ENCODE data around the gene LMBR1. TPM values are rescaled to one million over a fixed set of nuclear protein-coding genes. Genes with fewer than 3 reads are reported as not detected.
"Not testable (repeated sequence)": the region's sequence is repeated elsewhere in the genome, so short reads cannot be mapped to it uniquely, and the experiment has no call there.

Gene LMBR1
- polyA plus RNA-seq, 1 experiment = 5.3 TPM

- Histone ChIP-seq H3K36me3 (ENCODE audit: control insufficient read depth, insufficient read depth, low read length) (no peaks in the 10 kb centered on the region), H3K4me3 (ENCODE audit: low read depth, low read length) (no peak overlapping the region), H3K27me3 (ENCODE audit: control insufficient read depth, insufficient read depth, low read length) (no peaks in the 10 kb centered on the region)
- peak; percentile 5 for DNase-seq (ENCODE audit: low read depth)
- ChIA-PET POLR2A (no interaction called here), CTCF (no interaction called here)
- TF ChIP-seq CTCF (IDR thresholded peaks at IDR 0.05; ENCODE audit: insufficient read depth, low read depth, low read length) = no peak
Observed at GRCh38 chr7:156722043-156722826, 170.7 kb downstream of the LMBR1 start.

DNA sequence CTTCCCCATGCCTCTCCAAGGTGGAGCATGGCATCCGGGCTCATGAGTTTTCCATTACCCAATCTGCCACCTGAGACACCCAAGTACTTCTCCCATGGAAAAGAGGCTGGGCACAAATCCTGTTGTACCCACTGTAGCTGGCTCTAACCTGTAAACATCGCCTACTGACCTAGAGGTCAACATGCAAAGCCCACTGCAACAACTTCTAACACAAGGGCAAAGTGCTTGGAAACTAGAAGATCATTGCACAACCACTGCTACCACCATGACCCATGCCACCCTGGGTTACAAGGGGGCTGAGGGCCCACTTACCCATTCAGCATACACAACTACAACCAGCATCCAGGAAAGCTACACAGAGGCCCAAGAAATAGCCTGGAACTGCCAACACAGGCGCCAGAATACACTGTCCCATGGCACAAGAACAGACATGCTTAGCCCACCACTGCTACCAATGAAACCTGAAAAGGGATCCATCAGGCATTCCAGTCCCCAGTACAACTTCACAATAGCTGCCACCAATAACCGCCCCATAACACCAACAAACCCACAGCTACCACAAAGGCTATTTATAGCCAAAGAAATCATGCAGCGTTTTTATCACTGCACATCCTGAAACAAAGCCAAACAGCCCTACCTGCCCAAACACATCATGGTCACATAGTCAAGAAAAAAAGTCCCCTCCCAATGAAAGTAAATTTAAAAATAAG lies 189.1 kb downstream of the LMBR1 start:
- no peak for TF ChIP-seq CTCF (IDR thresholded peaks at IDR 0.05; ENCODE audit: insufficient read depth, low read depth, low read length)
- Histone ChIP-seq H3K36me3 (ENCODE audit: control insufficient read depth, insufficient read depth, low read length) (no peaks in the 10 kb centered on the region), H3K4me3 (ENCODE audit: low read depth, low read length) (no peak overlapping the region), H3K27me3 (ENCODE audit: control insufficient read depth, insufficient read depth, low read length) (no peaks in the 10 kb centered on the region)
- DNase-seq (ENCODE audit: low read depth) = no peak
- CTCF ChIA-PET = no interaction called here
- POLR2A ChIA-PET = no interaction called here

DNA sequence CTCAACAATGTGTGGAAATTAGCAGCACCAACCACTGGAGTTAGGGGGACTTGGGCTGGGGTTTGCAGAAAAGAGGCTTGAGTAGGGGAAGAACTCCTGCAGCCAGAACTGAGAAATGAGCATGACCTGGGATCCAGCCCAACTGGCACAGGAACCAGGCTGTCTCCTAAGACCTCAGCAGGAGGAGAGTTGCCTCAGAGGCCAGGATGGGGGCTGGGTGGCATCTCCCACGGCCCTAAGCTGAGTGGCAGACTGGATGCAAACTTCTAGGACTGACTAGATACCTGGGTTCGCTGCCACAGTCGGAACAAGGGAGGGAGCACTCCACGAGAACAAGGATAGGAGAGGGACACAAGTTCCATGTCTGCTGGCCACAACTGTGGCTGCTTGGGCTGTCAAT lies 189.8 kb downstream of the LMBR1 start:
- Histone ChIP-seq H3K27me3 (ENCODE audit: control insufficient read depth, insufficient read depth, low read length) (no peaks in the 10 kb centered on the region), H3K4me3 (ENCODE audit: low read depth, low read length) (no peak overlapping the region), H3K36me3 (ENCODE audit: control insufficient read depth, insufficient read depth, low read length) (no peaks in the 10 kb centered on the region)
- no peak for DNase-seq (ENCODE audit: low read depth)
- TF ChIP-seq CTCF (IDR thresholded peaks at IDR 0.05; ENCODE audit: insufficient read depth, low read depth, low read length) = no peak
- CTCF ChIA-PET = no interaction called here
- POLR2A ChIA-PET = no interaction called here

- ChIA-PET POLR2A (no interaction called here), CTCF (no interaction called here)
- H3K4me3 ChIP-seq (ENCODE audit: low read depth, low read length) = no peak overlapping the region
Observed at GRCh38 chr7:156702399-156702798, 190.6 kb downstream of the LMBR1 start.

DNA sequence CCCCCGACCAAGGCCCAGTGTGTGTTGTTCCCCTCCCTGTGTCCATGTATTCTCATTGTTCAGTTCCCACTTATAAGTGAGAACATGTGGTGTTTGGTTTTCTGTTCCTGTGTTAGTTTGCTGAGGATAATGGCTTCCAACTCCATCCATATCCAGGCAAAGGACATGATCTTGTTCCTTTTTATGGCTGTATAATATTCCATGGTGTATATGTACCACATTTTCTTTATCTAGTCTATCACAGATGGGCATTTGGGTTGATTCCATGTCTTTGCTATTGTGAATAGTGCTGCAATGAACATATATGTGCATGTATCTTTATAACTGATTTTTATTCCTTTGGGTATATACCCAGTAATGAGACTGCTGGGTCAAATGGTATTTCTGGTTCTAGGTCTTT lies 191.2 kb downstream of the LMBR1 start:
- H3K36me3 ChIP-seq (ENCODE audit: control insufficient read depth, insufficient read depth, low read length); DNase-seq (ENCODE audit: low read depth); POLR2A ChIA-PET; H3K4me3 ChIP-seq (ENCODE audit: low read depth, low read length); CTCF ChIA-PET; H3K27me3 ChIP-seq (ENCODE audit: control insufficient read depth, insufficient read depth, low read length): not testable (repeated sequence)

More at GRCh38 chr7:156702399-156702798, 190.6 kb downstream of the LMBR1 start:
- Histone ChIP-seq H3K27me3 (ENCODE audit: control insufficient read depth, insufficient read depth, low read length) (no peaks in the 10 kb centered on the region), H3K36me3 (ENCODE audit: control insufficient read depth, insufficient read depth, low read length) (no peaks in the 10 kb centered on the region)
- no peak for TF ChIP-seq CTCF (IDR thresholded peaks at IDR 0.05; ENCODE audit: insufficient read depth, low read depth, low read length)
- DNase-seq (ENCODE audit: low read depth) = no peak

- DNase-seq (ENCODE audit: low read depth); H3K4me3 ChIP-seq (ENCODE audit: low read depth, low read length); H3K36me3 ChIP-seq (ENCODE audit: control insufficient read depth, insufficient read depth, low read length); POLR2A ChIA-PET; H3K27me3 ChIP-seq (ENCODE audit: control insufficient read depth, insufficient read depth, low read length): not testable (repeated sequence)
- CTCF ChIA-PET = interaction anchor here (0.8 kb wide), 1 partner anchor 11 kb away, joined by 3 read pairs; no protein-coding TSS in a partner anchor
Observed at GRCh38 chr7:156698512-156698911, 194.5 kb downstream of the LMBR1 start.

- H3K27me3 ChIP-seq (ENCODE audit: control insufficient read depth, insufficient read depth, low read length); POLR2A ChIA-PET; DNase-seq (ENCODE audit: low read depth); CTCF ChIA-PET; H3K36me3 ChIP-seq (ENCODE audit: control insufficient read depth, insufficient read depth, low read length); H3K4me3 ChIP-seq (ENCODE audit: low read depth, low read length): not testable (repeated sequence)
Observed at GRCh38 chr7:156697283-156697682, 195.7 kb downstream of the LMBR1 start.

All from BJ (cell line).